Esophagus muscularis mucosa (tissue), 4 donors: Measurements from ENCODE around the gene REEP2.
"Not testable (repeated sequence)": the region's sequence is repeated elsewhere in the genome, so short reads cannot be mapped to it uniquely, and the experiment has no call there.

Experiments
- CTCF ChIP-seq, 3 experiments: fragments of 200-600 bp in 2 of 3; fragments of 450-650 bp in 1 of 3; sonication (generic) in 2 of 3; IDR thresholded peaks; one replicate each; pipeline ENCODE4 v1.5.1; 2017 to 2019; ENCODE audit warnings: antibody characterized with exemption in 3 of 3, mild to moderate bottlenecking in 2 of 3, moderate library complexity in 1 of 3
- EP300 ChIP-seq: sonication (generic); formaldehyde crosslinking; IDR thresholded peaks from one replicate; pipeline ENCODE4 v1.6.1; 2017; ENCODE audit warnings: antibody characterized with exemption
- POLR2A ChIP-seq: fragments of 450-650 bp; IDR thresholded peaks from one replicate; pipeline ENCODE4 v1.6.1; 2017; ENCODE audit warnings: antibody characterized with exemption, moderate library complexity, mild to moderate bottlenecking, low read depth
- POLR2AphosphoS5 ChIP-seq, 2 donors: sonication (generic); formaldehyde crosslinking; IDR thresholded peaks; one replicate each; pipeline ENCODE4 v1.6.1; 2017; ENCODE audit warnings: antibody characterized with exemption in 2 of 2

- TF ChIP-seq CTCF (IDR thresholded peaks at IDR 0.05); POLR2A; EP300; POLR2AphosphoS5 (IDR thresholded peaks at IDR 0.05): not testable (repeated sequence)
Observed at GRCh38 chr5:138389911-138390310, 48.9 kb upstream of the REEP2 start.
